Upper lobe of left lung (tissue), 4 donors: ENCODE data around the gene CBFA2T3.

Experiments used
- CTCF ChIP-seq, 6 experiments: fragments of 450-650 bp in 4 of 6; fragments of 200-600 bp in 2 of 6; sonication (generic) in 2 of 6; IDR thresholded peaks; one replicate each; pipeline ENCODE4 v1.5.1; 2016 to 2019; ENCODE audit warnings: antibody characterized with exemption in 6 of 6
- POLR2A ChIP-seq, 4 donors: fragments of 450-650 bp; IDR thresholded peaks; one replicate each; pipeline ENCODE4 v1.5.1; 2016 to 2017; ENCODE audit warnings: antibody characterized with exemption in 4 of 4, mild to moderate bottlenecking in 2 of 4
- POLR2AphosphoS5 ChIP-seq, 2 donors: sonication (generic); formaldehyde crosslinking; IDR thresholded peaks; one replicate each; pipeline ENCODE4 v1.5.1; 2017; ENCODE audit warnings: antibody characterized with exemption in 2 of 2

- TF ChIP-seq CTCF (IDR thresholded peaks at IDR 0.05) (no peak), POLR2AphosphoS5 (IDR thresholded peaks at IDR 0.05) (no peak), POLR2A (IDR thresholded peaks at IDR 0.05) (no peak)
Measured at GRCh38 chr16:88894681-88895300, 82.2 kb downstream of the CBFA2T3 start.
